Adrenal gland (tissue), 5 donors: ENCODE data around the gene ZCCHC8.
"Not testable (repeated sequence)": the region's sequence is repeated elsewhere in the genome, so short reads cannot be mapped to it uniquely, and the experiment has no call there.

ENCODE experiments used
- CTCF ChIP-seq, 6 experiments: fragments of 450-650 bp in 4 of 6; fragments of 200-600 bp in 2 of 6; sonication (generic) in 1 of 6; IDR thresholded peaks; 1 replicate in 5 of 6; 2 replicates in 1 of 6; pipeline versions ENCODE4 v1.5.1 to v1.8.0; 2016 to 2021; ENCODE audit warnings: antibody characterized with exemption in 6 of 6, mild to moderate bottlenecking in 2 of 6, moderate library complexity in 1 of 6
- POLR2A ChIP-seq, 2 donors: fragments of 450-650 bp; IDR thresholded peaks; one replicate each; pipeline ENCODE4 v1.6.1; 2017; ENCODE audit warnings: antibody characterized with exemption in 2 of 2, mild to moderate bottlenecking in 2 of 2, moderate library complexity in 1 of 2
- donor health status: DM: no; HTN: no; CAD: no.

GRCh38 chr12:122513028-122513427 is 12.3 kb upstream of the ZCCHC8 start:
- not testable (repeated sequence) for TF ChIP-seq CTCF, POLR2A (IDR thresholded peaks at IDR 0.05)
